GM21515 (cell line): ENCODE data around the gene CD47.

ENCODE experiments used
- ATAC-seq: cut with Tn5 transposase; IDR thresholded peaks from one replicate; pipeline ENCODE4 v1.9.1; 2021; ENCODE audit not compliant: unreplicated experiment

Gene CD47

GRCh38 chr3:108017587-108017986 lies 73.2 kb downstream of the CD47 start:
- ATAC-seq = no peak

GRCh38 chr3:108014943-108015342 lies 75.9 kb downstream of the CD47 start:
- ATAC-seq = no peak

- ATAC-seq = no peak
Observed at GRCh38 chr3:108013141-108014055, 77.4 kb downstream of the CD47 start.

- no peak for ATAC-seq
Observed at GRCh38 chr3:108012304-108012703, 78.5 kb downstream of the CD47 start.

GRCh38 chr3:108011616-108012015 lies 79.2 kb downstream of the CD47 start:
- no peak for ATAC-seq

- ATAC-seq = no peak
Observed at GRCh38 chr3:108008931-108009639, 81.7 kb downstream of the CD47 start.

- no peak for ATAC-seq
Observed at GRCh38 chr3:108008106-108008505, 82.7 kb downstream of the CD47 start.

- no peak for ATAC-seq
Observed at GRCh38 chr3:108006881-108007331, 83.9 kb downstream of the CD47 start.

- no peak for ATAC-seq
Observed at GRCh38 chr3:108006077-108006771, 84.6 kb downstream of the CD47 start.

GRCh38 chr3:108004647-108005046 lies 86.2 kb downstream of the CD47 start:
- ATAC-seq = no peak

GRCh38 chr3:108001457-108001856 lies 89.4 kb downstream of the CD47 start:
- ATAC-seq = no peak

GRCh38 chr3:107999215-107999775 lies 91.5 kb downstream of the CD47 start:
- ATAC-seq = no peak

- no peak for ATAC-seq
Observed at GRCh38 chr3:107997671-107998070, 93.2 kb downstream of the CD47 start.

- no peak for ATAC-seq
Observed at GRCh38 chr3:107995823-107996222, 95.0 kb downstream of the CD47 start.

- no peak for ATAC-seq
Observed at GRCh38 chr3:107994956-107995715, 95.7 kb downstream of the CD47 start.

GRCh38 chr3:107994181-107994580 lies 96.7 kb downstream of the CD47 start:
- ATAC-seq = no peak

GRCh38 chr3:107993771-107994170 lies 97.1 kb downstream of the CD47 start:
- ATAC-seq = no peak
